Progenitor cell of endocrine pancreas (in vitro differentiated cells): ENCODE data around the gene MTCH1. TPM values are rescaled to one million over a fixed set of nuclear protein-coding genes. Genes with fewer than 3 reads are reported as not detected.

Experiments
- DNase-seq: peaks from one replicate; pipeline ENCODE4 v3.0.0; 2021; ENCODE audit warnings: low spot score; ENCODE audit not compliant: unreplicated experiment
- H3K27ac Mint-ChIP-seq: 2 replicates; pipeline ENCODE4 v1.8.0; 2021; ENCODE audit warnings: mild to moderate bottlenecking, moderate library complexity, mixed read lengths
- H3K27me3 Mint-ChIP-seq: 2 replicates; pipeline ENCODE4 v1.8.0; 2021; ENCODE audit warnings: mixed read lengths
- H3K36me3 Mint-ChIP-seq: 2 replicates; pipeline ENCODE4 v1.8.0; 2022; ENCODE audit warnings: mixed read lengths; ENCODE audit not compliant: insufficient read depth
- H3K4me1 Mint-ChIP-seq: 2 replicates; pipeline ENCODE4 v1.8.0; 2021; ENCODE audit warnings: low read depth, mixed read lengths
- H3K4me3 Mint-ChIP-seq: 2 replicates; pipeline ENCODE4 v1.8.0; 2021; ENCODE audit warnings: low read depth, mild to moderate bottlenecking, moderate library complexity, mixed read lengths
- H3K9me3 Mint-ChIP-seq: 2 replicates; pipeline ENCODE4 v1.8.0; 2021; ENCODE audit warnings: low read depth, mixed read lengths
- CTCF ChIP-seq: fragments of 200-600 bp; sonication (generic); IDR thresholded peaks from one replicate; pipeline ENCODE4 v1.5.0; 2021; ENCODE audit warnings: antibody characterized with exemption, mild to moderate bottlenecking; ENCODE audit not compliant: unreplicated experiment
- total RNA-seq: library from RNA; stranded (reverse); gene quantifications from 2 replicates; pipeline ENCODE4 v1.2.1, GENCODE V29; 2021

The MTCH1 gene
- total RNA-seq, 1 donor from 2014 or later = 145 TPM

DNA sequence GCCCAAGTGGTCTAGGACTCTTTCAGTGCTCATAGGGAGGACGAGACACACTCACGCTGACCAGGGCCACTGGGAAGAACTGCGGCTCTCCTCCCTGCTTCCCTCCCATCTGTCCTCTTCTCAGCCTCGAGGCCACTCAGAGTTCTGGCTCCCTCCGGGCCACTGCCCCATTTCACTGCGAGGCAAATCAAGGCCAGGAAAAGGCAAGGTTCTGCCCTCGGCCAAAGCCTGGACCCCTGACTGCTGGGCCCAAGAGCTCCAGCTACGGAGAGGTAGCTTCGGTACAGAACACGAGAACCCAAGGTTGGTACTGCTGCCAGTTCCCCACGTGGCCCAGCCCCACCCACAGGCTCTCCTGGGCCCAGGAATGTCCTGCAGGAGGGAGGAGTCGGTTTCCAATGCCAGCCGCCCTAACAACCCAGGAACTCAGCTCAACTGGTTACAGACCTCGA lies 16.7 kb downstream of the MTCH1 start:
- DNase-seq = no peak
- no peaks in the 10 kb centered on the region for H3K4me1 Mint-ChIP-seq
- no peaks in the 10 kb centered on the region for H3K27me3 Mint-ChIP-seq
- peaks cover 17% of the 10 kb centered on the region for H3K36me3 Mint-ChIP-seq
- no peak for TF ChIP-seq CTCF
- H3K9me3 Mint-ChIP-seq = no peaks in the 10 kb centered on the region
- H3K4me3 Mint-ChIP-seq = no peak overlapping the region
- no peak overlapping the region for H3K27ac Mint-ChIP-seq

GRCh38 chr6:36968266-36968977 lies 17.6 kb downstream of the MTCH1 start:
- H3K27ac Mint-ChIP-seq = no peak overlapping the region
- no peak for DNase-seq
- H3K4me3 Mint-ChIP-seq = no peak overlapping the region
- no peaks in the 10 kb centered on the region for H3K27me3 Mint-ChIP-seq
- peaks cover 17% of the 10 kb centered on the region for H3K36me3 Mint-ChIP-seq
- no peak for TF ChIP-seq CTCF
- H3K9me3 Mint-ChIP-seq = no peaks in the 10 kb centered on the region
- no peaks in the 10 kb centered on the region for H3K4me1 Mint-ChIP-seq

DNA sequence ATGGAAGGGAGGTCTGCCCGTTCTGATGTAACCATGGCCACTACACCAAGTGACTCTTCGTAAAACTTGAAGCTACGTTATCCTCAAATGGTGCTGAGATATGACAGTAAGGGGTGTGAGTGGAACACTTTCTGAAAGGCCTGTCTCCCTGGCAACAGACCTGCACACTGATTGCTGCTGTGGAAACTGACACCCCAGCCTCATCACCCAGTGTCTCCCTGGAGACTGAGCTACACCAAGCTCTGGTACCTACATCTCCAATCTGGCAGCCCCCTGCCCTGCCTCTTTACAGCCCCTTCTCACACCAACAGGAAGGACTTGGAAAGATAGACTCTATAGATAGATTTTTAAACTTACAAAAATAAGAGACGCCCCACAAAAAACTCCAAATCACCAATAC lies 18.2 kb downstream of the MTCH1 start:
- no peaks in the 10 kb centered on the region for H3K27me3 Mint-ChIP-seq
- peaks cover 17% of the 10 kb centered on the region for H3K36me3 Mint-ChIP-seq
- no peak for TF ChIP-seq CTCF
- no peak overlapping the region for H3K4me3 Mint-ChIP-seq
- DNase-seq = no peak
- no peak overlapping the region for H3K27ac Mint-ChIP-seq
- H3K4me1 Mint-ChIP-seq = no peaks in the 10 kb centered on the region
- no peaks in the 10 kb centered on the region for H3K9me3 Mint-ChIP-seq

DNA sequence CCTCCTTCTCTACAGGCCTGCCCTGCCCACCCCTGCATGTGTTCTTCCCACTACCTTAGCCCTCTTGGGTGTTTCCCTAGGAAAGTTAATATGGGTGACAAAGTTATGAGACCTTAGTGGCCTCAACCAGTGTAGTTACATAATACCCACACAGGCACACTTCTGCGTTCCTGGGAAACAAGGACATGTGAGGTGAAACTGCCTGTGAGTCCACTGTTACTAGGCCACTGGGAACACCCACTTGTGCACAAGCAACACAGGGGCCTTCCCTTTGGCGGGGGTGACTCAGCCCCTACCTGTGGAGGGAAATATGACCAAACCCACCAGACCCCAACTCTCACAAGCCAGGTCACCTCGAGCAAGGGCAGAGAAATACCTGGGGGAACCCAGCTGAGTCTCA lies 18.7 kb downstream of the MTCH1 start:
- no peak for TF ChIP-seq CTCF
- no peak for DNase-seq
- no peaks in the 10 kb centered on the region for H3K9me3 Mint-ChIP-seq
- no peak overlapping the region for H3K4me3 Mint-ChIP-seq
- H3K27ac Mint-ChIP-seq = peak overlapping the region; percentile 59
- H3K36me3 Mint-ChIP-seq = peaks cover 16% of the 10 kb centered on the region
- H3K4me1 Mint-ChIP-seq = no peaks in the 10 kb centered on the region
- no peaks in the 10 kb centered on the region for H3K27me3 Mint-ChIP-seq

- no peak overlapping the region for H3K27ac Mint-ChIP-seq
- TF ChIP-seq CTCF = no peak
- peaks cover 14% of the 10 kb centered on the region for H3K36me3 Mint-ChIP-seq
- DNase-seq = no peak
- peaks cover 3% of the 10 kb centered on the region for H3K4me1 Mint-ChIP-seq
- no peaks in the 10 kb centered on the region for H3K9me3 Mint-ChIP-seq
- H3K27me3 Mint-ChIP-seq = no peaks in the 10 kb centered on the region
- H3K4me3 Mint-ChIP-seq = no peak overlapping the region
Observed at GRCh38 chr6:36964908-36965307, 21.1 kb downstream of the MTCH1 start.
